HL-60 (cell line): ENCODE data around the gene TMEM244.

Experiments used
- DNase-seq, 2 experiments: peaks; one replicate each; pipeline ENCODE4 v3.0.0-alpha.2; 2010 to 2020; ENCODE audit warnings: low read depth in 1 of 2, low spot score in 1 of 2
- H3K27ac ChIP-seq: fragments of 250-450 bp; sonication (Bioruptor Pico); replicated peaks from 2 replicates; pipeline ENCODE4 v1.5.1; 2020; ENCODE audit warnings: mild to moderate bottlenecking, moderate library complexity
- H3K27me3 ChIP-seq: fragments of 250-450 bp; sonication (Bioruptor Pico); 2 replicates; pipeline ENCODE4 v1.5.1; 2021; ENCODE audit warnings: mild to moderate bottlenecking, moderate library complexity; ENCODE audit not compliant: insufficient read depth, poor library complexity, severe bottlenecking
- H3K4me3 ChIP-seq: replicated peaks from 2 replicates; pipeline ENCODE4 v1.5.1; 2011; ENCODE audit warnings: mild to moderate bottlenecking, control low read depth, low read length; ENCODE audit not compliant: insufficient read depth
- CTCF ChIP-seq: IDR thresholded peaks from one replicate; pipeline ENCODE4 v1.5.1; 2011; ENCODE audit warnings: low read length, control low read depth, inconsistent platforms; ENCODE audit not compliant: insufficient read depth
- GABPA ChIP-seq: IDR thresholded peaks from 2 replicates; pipeline ENCODE4 v1.6.1; 2012; ENCODE audit warnings: low read depth
- POLR2AphosphoS5 ChIP-seq: IDR thresholded peaks from 2 replicates; pipeline ENCODE4 v1.6.1; 2012; ENCODE audit warnings: low read depth
- SPI1 ChIP-seq: IDR thresholded peaks from 2 replicates; pipeline ENCODE4 v1.6.1; 2012; ENCODE audit warnings: low read depth, mild to moderate bottlenecking, borderline replicate concordance
- TF ChIP-seq, protein P1 (sequence below): IDR thresholded peaks from 2 replicates; pipeline ENCODE4 v1.6.1; 2012; ENCODE audit warnings: low read depth; ENCODE audit not compliant: insufficient replicate concordance

TMEM244 gene

GRCh38 chr6:129890164-129890563, 29.0 kb upstream of the TMEM244 start:
- Histone ChIP-seq H3K4me3 (no peak overlapping the region), H3K27ac (no peak overlapping the region), H3K27me3 (no peaks in the 10 kb centered on the region)
- DNase-seq: no peak
- TF ChIP-seq CTCF (no peak), POLR2AphosphoS5 (no peak), SPI1 (no peak), GABPA (no peak)
- TF ChIP-seq, protein P1, sequence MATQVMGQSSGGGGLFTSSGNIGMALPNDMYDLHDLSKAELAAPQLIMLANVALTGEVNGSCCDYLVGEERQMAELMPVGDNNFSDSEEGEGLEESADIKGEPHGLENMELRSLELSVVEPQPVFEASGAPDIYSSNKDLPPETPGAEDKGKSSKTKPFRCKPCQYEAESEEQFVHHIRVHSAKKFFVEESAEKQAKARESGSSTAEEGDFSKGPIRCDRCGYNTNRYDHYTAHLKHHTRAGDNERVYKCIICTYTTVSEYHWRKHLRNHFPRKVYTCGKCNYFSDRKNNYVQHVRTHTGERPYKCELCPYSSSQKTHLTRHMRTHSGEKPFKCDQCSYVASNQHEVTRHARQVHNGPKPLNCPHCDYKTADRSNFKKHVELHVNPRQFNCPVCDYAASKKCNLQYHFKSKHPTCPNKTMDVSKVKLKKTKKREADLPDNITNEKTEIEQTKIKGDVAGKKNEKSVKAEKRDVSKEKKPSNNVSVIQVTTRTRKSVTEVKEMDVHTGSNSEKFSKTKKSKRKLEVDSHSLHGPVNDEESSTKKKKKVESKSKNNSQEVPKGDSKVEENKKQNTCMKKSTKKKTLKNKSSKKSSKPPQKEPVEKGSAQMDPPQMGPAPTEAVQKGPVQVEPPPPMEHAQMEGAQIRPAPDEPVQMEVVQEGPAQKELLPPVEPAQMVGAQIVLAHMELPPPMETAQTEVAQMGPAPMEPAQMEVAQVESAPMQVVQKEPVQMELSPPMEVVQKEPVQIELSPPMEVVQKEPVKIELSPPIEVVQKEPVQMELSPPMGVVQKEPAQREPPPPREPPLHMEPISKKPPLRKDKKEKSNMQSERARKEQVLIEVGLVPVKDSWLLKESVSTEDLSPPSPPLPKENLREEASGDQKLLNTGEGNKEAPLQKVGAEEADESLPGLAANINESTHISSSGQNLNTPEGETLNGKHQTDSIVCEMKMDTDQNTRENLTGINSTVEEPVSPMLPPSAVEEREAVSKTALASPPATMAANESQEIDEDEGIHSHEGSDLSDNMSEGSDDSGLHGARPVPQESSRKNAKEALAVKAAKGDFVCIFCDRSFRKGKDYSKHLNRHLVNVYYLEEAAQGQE: no peak

DNA sequence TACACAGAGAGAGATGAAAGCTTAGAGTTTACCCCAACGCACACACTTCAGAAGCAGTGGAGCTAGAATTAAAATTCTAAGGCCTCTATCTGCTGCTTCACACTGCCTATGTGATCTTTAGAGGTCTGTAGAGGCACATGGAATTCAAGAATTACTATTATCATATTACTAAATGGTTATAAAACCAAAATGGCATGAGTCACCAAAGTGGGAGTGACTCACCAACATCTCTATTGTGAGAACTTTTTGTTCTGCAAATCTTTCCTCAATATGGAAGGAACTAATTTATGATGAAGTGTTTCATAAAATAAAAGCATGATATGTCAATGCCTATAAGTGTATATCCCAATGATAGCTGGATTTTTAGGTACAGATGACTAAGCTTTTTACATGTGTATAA, 28.5 kb upstream of the TMEM244 start:
- no peak for DNase-seq

DNA sequence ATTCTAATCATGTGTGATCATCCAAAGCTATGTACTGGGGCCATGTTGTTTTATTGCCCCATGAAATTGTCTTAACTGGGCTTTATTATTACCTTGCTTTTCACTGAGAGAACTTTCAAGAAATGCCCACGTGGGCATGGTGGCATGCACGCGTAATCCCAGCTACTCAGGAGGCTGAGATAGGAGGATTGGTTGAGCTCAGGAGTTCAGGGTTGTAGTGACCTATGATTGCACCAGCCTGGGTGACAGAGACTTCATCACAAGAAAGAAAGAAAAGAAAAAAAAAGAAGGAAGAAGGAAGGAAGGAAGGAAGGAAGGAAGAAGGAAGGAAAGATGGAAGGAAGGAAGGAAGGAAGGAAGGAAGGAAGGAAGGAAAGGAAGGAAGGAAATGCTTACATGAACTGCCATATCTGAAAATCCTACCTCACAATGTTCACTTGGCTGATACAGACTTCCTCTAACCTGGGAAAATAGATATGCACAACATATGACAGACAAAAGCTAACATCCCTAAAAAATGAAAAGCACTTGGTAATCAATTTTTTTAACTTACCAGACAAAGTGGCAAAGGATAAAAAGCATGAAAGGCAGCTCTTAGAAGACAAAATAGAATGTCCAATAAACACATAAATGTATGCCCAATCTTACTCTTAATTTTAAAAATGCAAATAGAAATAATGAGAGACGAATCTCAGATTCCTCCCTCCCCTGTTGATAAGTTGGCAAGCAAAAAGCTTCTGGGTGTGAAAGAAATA, 25.5 kb upstream of the TMEM244 start:
- TF ChIP-seq, protein P1: no peak
- TF ChIP-seq CTCF (no peak), GABPA (no peak), SPI1 (no peak), POLR2AphosphoS5 (no peak)
- DNase-seq: no peak
- Histone ChIP-seq H3K4me3 (no peak overlapping the region), H3K27me3 (no peaks in the 10 kb centered on the region), H3K27ac (no peak overlapping the region)

More for the DNA sequence above, 28.5 kb upstream of the TMEM244 start:
- Histone ChIP-seq H3K27me3 (no peaks in the 10 kb centered on the region), H3K27ac (no peak overlapping the region), H3K4me3 (no peak overlapping the region)
- no peak for TF ChIP-seq CTCF
- no peak for TF ChIP-seq SPI1
- no peak for TF ChIP-seq POLR2AphosphoS5
- TF ChIP-seq, protein P1: no peak
- no peak for TF ChIP-seq GABPA
